GM10847 (cell line): ENCODE measurements around the gene SLCO1C1.

Experiments used
- POLR2A ChIP-seq: IDR thresholded peaks from 2 replicates; pipeline ENCODE4 v1.6.1; 2011; ENCODE audit not compliant: insufficient read length; ENCODE audit errors: extremely low read depth

Gene SLCO1C1

GRCh38 chr12:20695232-20695631 lies at the start of gene SLCO1C1:
TSS of gene SLCO1C1 (plus strand) at chr12:20695332. CDS start at chr12:20699577, 4,245 bp downstream.
- no peak for TF ChIP-seq POLR2A

GRCh38 chr12:20646239-20646827 lies 48.8 kb upstream of the SLCO1C1 start:
- TF ChIP-seq POLR2A: no peak

- TF ChIP-seq POLR2A: no peak
Measured at GRCh38 chr12:20653871-20654270, 41.3 kb upstream of the SLCO1C1 start.

- TF ChIP-seq POLR2A: no peak
Measured at GRCh38 chr12:20656600-20656999, 38.5 kb upstream of the SLCO1C1 start.

GRCh38 chr12:20657496-20657895 lies 37.6 kb upstream of the SLCO1C1 start:
- TF ChIP-seq POLR2A: no peak

- no peak for TF ChIP-seq POLR2A
Measured at GRCh38 chr12:20681334-20681733, 13.8 kb upstream of the SLCO1C1 start.

GRCh38 chr12:20696181-20696905 lies 1.2 kb downstream of the SLCO1C1 start:
- TF ChIP-seq POLR2A: no peak

GRCh38 chr12:20701106-20701505 lies 6.0 kb downstream of the SLCO1C1 start:
- no peak for TF ChIP-seq POLR2A

- TF ChIP-seq POLR2A: no peak
Measured at GRCh38 chr12:20704860-20705259, 9.7 kb downstream of the SLCO1C1 start.

- no peak for TF ChIP-seq POLR2A
Measured at GRCh38 chr12:20711846-20712245, 16.7 kb downstream of the SLCO1C1 start.

- TF ChIP-seq POLR2A: no peak
Measured at GRCh38 chr12:20716037-20716436, 20.9 kb downstream of the SLCO1C1 start.

- TF ChIP-seq POLR2A: no peak
Measured at GRCh38 chr12:20716985-20717384, 21.9 kb downstream of the SLCO1C1 start.

GRCh38 chr12:20718294-20718693 lies 23.2 kb downstream of the SLCO1C1 start:
- no peak for TF ChIP-seq POLR2A

- no peak for TF ChIP-seq POLR2A
Measured at GRCh38 chr12:20722142-20722541, 27.0 kb downstream of the SLCO1C1 start.

- TF ChIP-seq POLR2A: no peak
Measured at GRCh38 chr12:20731274-20731673, 36.1 kb downstream of the SLCO1C1 start.

- TF ChIP-seq POLR2A: no peak
Measured at GRCh38 chr12:20740972-20741371, 45.8 kb downstream of the SLCO1C1 start.

GRCh38 chr12:20748198-20748597 lies 53.1 kb downstream of the SLCO1C1 start:
- no peak for TF ChIP-seq POLR2A

- TF ChIP-seq POLR2A: no peak
Measured at GRCh38 chr12:20751046-20751445, 55.9 kb downstream of the SLCO1C1 start.

- no peak for TF ChIP-seq POLR2A
Measured at GRCh38 chr12:20777420-20777819, 82.3 kb downstream of the SLCO1C1 start.
